ENCODE results near the gene CRIM1. TPM values are rescaled to one million over a fixed set of nuclear protein-coding genes. Genes with fewer than 3 reads are reported as not detected.
"Not testable (repeated sequence)": the region's sequence is repeated elsewhere in the genome, so short reads cannot be mapped to it uniquely, and the experiment has no call there.

Gene CRIM1
- total and polyA plus RNA-seq, 5 donors from 2014 or later: 0.15 to 2.7 (median 0.74) TPM

DNA sequence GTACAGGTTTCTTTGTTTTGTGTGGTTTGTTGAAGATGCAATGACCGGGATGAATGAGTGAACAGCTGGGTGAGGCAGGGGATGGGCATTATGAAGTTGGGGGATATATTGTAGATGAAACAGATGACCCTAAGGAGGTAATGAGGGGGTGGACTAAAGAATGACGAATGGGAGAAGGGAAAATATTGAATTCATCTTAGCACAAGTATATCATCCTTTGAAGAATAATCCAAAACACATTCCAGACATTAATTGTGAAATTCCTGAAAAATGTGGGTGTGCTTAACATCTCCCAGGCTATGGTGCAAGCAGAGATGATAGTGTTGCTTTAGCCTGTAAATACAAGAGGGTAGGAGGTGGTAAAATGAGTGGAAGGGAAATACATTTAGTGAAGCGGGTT is 5.8 kb downstream of the CRIM1 start:
- H3K27me3 Mint-ChIP-seq: peaks cover 34% of the 10 kb centered on the region
- ATAC-seq (ENCODE audit: low read depth in 2 of 2): no peak
- H3K9me3 Mint-ChIP-seq: no peaks in the 10 kb centered on the region
- peaks cover 19% of the 10 kb centered on the region for H3K4me1 ChIP-seq (ENCODE audit: control insufficient read depth, insufficient read depth, low read length, poor library complexity, severe bottlenecking)
- no peak overlapping the region for H3K27ac ChIP-seq (ENCODE audit: insufficient read depth, low read length, poor library complexity, severe bottlenecking)
- DNase-seq: no peak
- peak overlapping the region in 1 of 4 donors; percentile 43 for H3K4me3 Mint-ChIP-seq
- peaks cover 14% of the 10 kb centered on the region for H3K27me3 ChIP-seq (ENCODE audit: control insufficient read depth, insufficient read depth, low read length)
- peaks cover 7 to 22% (median 17%) of the 10 kb centered on the region in 4 donors for H3K4me1 Mint-ChIP-seq
- no peak overlapping the region for H3K4me3 ChIP-seq (ENCODE audit: low read depth, low read length)
- H3K9me3 ChIP-seq (ENCODE audit: control insufficient read depth in 2 of 2, low read length in 2 of 2): no peaks in the 10 kb centered on the region
- H3K36me3 ChIP-seq (ENCODE audit: control insufficient read depth, insufficient read depth, low read length): no peaks in the 10 kb centered on the region
- no peak overlapping the region for H3K27ac Mint-ChIP-seq
- no peaks in the 10 kb centered on the region for H3K36me3 Mint-ChIP-seq

DNA sequence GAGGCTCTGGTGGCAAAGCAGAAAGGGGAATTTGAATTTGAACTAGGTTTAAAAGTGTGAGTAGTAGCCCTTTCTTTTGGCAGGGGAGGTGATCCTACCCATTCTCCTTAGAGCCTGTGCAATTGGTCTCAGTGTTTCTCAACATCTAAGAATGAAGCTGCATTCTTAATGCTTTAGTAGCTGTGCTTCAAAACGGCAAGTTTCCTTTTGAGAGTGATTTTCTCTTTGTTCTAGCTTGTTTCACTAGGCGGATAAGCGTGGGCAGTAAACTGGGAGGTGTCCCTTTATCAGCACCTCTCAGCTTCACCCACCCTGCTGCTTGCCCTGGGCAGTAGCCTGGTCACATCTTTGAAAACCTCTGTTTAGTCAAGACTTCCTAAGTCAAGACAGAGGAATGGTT is 6.7 kb downstream of the CRIM1 start:
- ATAC-seq (ENCODE audit: low read depth in 2 of 2): no peak
- Histone ChIP-seq H3K4me1 (ENCODE audit: control insufficient read depth, insufficient read depth, low read length, poor library complexity, severe bottlenecking) (peaks cover 10% of the 10 kb centered on the region), H3K27me3 (ENCODE audit: control insufficient read depth, insufficient read depth, low read length) (peaks cover 12% of the 10 kb centered on the region), H3K27ac (ENCODE audit: insufficient read depth, low read length, poor library complexity, severe bottlenecking) (no peak overlapping the region), H3K36me3 (ENCODE audit: control insufficient read depth, insufficient read depth, low read length) (no peaks in the 10 kb centered on the region), H3K9me3 (ENCODE audit: control insufficient read depth in 2 of 2, low read length in 2 of 2) (no peaks in the 10 kb centered on the region), H3K4me3 (ENCODE audit: low read depth, low read length) (no peak overlapping the region)
- H3K4me3 Mint-ChIP-seq: no peak overlapping the region
- DNase-seq: no peak
- peaks cover 7 to 17% (median 13%) of the 10 kb centered on the region in 4 donors for H3K4me1 Mint-ChIP-seq
- H3K27me3 Mint-ChIP-seq: peaks cover 29% of the 10 kb centered on the region
- no peak overlapping the region for H3K27ac Mint-ChIP-seq
- H3K36me3 Mint-ChIP-seq: no peaks in the 10 kb centered on the region
- H3K9me3 Mint-ChIP-seq: no peaks in the 10 kb centered on the region

DNA sequence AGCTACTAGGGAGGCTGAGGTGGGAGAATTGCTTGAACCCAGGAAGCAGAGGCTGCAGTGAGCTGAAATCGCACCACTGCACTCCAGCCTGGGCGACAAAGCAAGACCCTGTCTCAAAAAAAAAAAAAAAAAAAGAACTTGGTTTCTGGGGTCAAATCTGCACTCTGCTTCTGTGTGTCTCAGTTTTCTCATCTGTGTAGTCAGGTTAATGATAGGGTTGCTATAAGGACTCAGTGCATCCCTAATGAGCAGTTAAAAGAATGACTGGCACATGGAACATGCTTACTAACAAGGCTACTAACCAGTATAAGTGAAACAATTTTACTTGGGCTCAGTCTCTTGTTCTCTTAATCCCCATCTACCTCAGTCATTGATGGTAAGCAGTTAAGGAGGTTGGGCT is 7.5 kb downstream of the CRIM1 start:
- not testable (repeated sequence) for H3K27ac Mint-ChIP-seq; H3K9me3 Mint-ChIP-seq; H3K4me1 ChIP-seq (ENCODE audit: control insufficient read depth, insufficient read depth, low read length, poor library complexity, severe bottlenecking); H3K27me3 ChIP-seq (ENCODE audit: control insufficient read depth, insufficient read depth, low read length); H3K4me3 ChIP-seq (ENCODE audit: low read depth, low read length); ATAC-seq (ENCODE audit: low read depth in 2 of 2); H3K36me3 ChIP-seq (ENCODE audit: control insufficient read depth, insufficient read depth, low read length); DNase-seq; H3K4me3 Mint-ChIP-seq; H3K9me3 ChIP-seq (ENCODE audit: control insufficient read depth in 2 of 2, low read length in 2 of 2); H3K36me3 Mint-ChIP-seq; H3K4me1 Mint-ChIP-seq; H3K27ac ChIP-seq (ENCODE audit: insufficient read depth, low read length, poor library complexity, severe bottlenecking)
- H3K27me3 Mint-ChIP-seq: peaks cover 25% of the 10 kb centered on the region

DNA sequence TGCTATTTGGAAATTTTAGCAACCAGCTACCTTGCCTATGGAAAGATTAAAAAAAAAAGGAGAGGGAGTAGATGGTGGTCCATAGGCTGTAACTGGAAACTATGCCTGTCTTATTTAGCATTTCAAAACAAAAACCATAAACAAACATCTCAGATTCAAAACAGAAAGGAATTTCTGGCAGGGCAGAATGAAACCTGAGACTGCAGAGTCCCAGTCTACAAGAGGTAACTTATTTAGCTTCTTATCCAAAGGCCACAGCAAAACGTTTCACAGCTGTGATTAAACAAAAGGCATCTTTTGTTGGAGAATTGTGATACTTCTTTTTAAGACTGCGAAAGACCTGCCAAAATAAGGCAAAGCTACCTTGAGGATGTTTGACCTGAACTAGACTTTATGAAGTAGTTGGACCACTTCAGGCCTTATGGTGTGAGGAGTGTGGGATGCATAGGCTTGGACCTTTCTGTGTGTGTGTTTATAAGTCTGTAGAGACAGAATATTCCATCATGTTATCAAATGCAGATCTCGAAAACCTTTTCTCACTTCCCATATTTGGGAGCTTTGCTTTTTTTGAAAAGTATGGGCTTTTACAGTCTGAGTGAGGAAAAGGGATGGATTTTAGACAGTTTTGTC is 11.0 kb downstream of the CRIM1 start:
- Histone ChIP-seq H3K27me3 (ENCODE audit: control insufficient read depth, insufficient read depth, low read length) (peaks cover 2% of the 10 kb centered on the region), H3K4me3 (ENCODE audit: low read depth, low read length) (no peak overlapping the region), H3K9me3 (ENCODE audit: control insufficient read depth in 2 of 2, low read length in 2 of 2) (no peaks in the 10 kb centered on the region), H3K36me3 (ENCODE audit: control insufficient read depth, insufficient read depth, low read length) (no peaks in the 10 kb centered on the region), H3K27ac (ENCODE audit: insufficient read depth, low read length, poor library complexity, severe bottlenecking) (no peak overlapping the region), H3K4me1 (ENCODE audit: control insufficient read depth, insufficient read depth, low read length, poor library complexity, severe bottlenecking) (no peaks in the 10 kb centered on the region)
- Mint-ChIP-seq H3K36me3 (no peaks in the 10 kb centered on the region), H3K4me1 (peaks cover 0 to 2% (median 0%) of the 10 kb centered on the region in 4 donors), H3K4me3 (no peak overlapping the region), H3K9me3 (no peaks in the 10 kb centered on the region), H3K27me3 (peaks cover 8% of the 10 kb centered on the region), H3K27ac (no peak overlapping the region)
- DNase-seq (no peak), ATAC-seq (ENCODE audit: low read depth in 2 of 2) (no peak)

DNA sequence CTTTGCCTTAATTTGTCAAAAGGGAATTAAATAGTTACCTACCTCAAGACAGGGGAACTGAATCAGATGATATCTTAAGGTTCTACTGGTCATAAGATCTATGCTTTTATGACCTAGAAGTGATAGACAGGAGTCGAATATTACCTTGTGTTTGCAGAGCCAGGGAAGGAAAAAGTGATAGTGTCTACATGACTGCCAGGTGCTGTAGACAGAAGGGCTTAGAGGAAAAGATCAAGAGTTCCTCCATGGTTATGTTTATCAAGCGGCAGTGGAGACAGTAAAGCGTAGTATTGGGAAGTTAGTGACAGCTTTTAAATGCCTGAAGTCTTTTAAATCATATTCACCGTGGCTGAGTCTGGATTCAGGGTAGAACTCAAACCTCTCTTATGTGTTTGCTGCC is 11.9 kb downstream of the CRIM1 start:
- H3K4me3 Mint-ChIP-seq: no peak overlapping the region
- no peak for ATAC-seq (ENCODE audit: low read depth in 2 of 2)
- H3K9me3 Mint-ChIP-seq: no peaks in the 10 kb centered on the region

DNA sequence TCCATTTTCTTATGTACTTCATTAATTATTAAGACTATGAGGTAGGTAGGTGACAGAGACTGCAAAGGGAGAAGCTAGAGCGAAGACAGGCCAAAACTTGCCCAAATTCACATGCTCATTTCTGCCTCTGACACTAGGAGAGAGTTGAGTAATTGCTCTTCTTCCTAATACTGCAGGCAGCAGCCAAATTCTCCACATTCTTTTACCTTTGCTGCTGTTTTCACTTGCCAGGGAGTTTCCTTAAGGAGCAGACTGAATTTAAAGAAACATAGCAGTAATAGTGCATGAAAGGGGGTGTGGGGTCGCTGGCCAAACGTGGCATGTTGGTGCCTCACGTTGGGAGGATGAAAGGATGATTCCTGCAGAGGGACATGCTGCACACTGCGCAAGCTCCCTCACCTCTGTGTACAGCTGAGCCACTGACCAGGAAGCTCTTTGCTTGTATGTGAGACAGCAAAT is 12.3 kb downstream of the CRIM1 start:
- no peak for DNase-seq
- Histone ChIP-seq H3K27me3 (ENCODE audit: control insufficient read depth, insufficient read depth, low read length) (no peaks in the 10 kb centered on the region), H3K9me3 (ENCODE audit: control insufficient read depth in 2 of 2, low read length in 2 of 2) (no peaks in the 10 kb centered on the region), H3K4me3 (ENCODE audit: low read depth, low read length) (no peak overlapping the region), H3K4me1 (ENCODE audit: control insufficient read depth, insufficient read depth, low read length, poor library complexity, severe bottlenecking) (no peaks in the 10 kb centered on the region), H3K27ac (ENCODE audit: insufficient read depth, low read length, poor library complexity, severe bottlenecking) (no peak overlapping the region), H3K36me3 (ENCODE audit: control insufficient read depth, insufficient read depth, low read length) (no peaks in the 10 kb centered on the region)
- peaks cover 14% of the 10 kb centered on the region for H3K27me3 Mint-ChIP-seq
- no peak overlapping the region for H3K4me3 Mint-ChIP-seq
- H3K4me1 Mint-ChIP-seq: peaks cover 0 to 2% (median 0%) of the 10 kb centered on the region in 4 donors
- no peak for ATAC-seq (ENCODE audit: low read depth in 2 of 2)
- no peaks in the 10 kb centered on the region for H3K9me3 Mint-ChIP-seq
- no peak overlapping the region for H3K27ac Mint-ChIP-seq
- H3K36me3 Mint-ChIP-seq: no peaks in the 10 kb centered on the region

More for the DNA sequence above, 11.9 kb downstream of the CRIM1 start:
- H3K36me3 ChIP-seq (ENCODE audit: control insufficient read depth, insufficient read depth, low read length): no peaks in the 10 kb centered on the region
- H3K27ac Mint-ChIP-seq: no peak overlapping the region
- no peak for DNase-seq
- no peak overlapping the region for H3K4me3 ChIP-seq (ENCODE audit: low read depth, low read length)
- H3K27me3 Mint-ChIP-seq: peaks cover 10% of the 10 kb centered on the region
- H3K9me3 ChIP-seq (ENCODE audit: control insufficient read depth in 2 of 2, low read length in 2 of 2): no peaks in the 10 kb centered on the region
- no peaks in the 10 kb centered on the region for H3K36me3 Mint-ChIP-seq
- H3K27me3 ChIP-seq (ENCODE audit: control insufficient read depth, insufficient read depth, low read length): no peaks in the 10 kb centered on the region
- peaks cover 0 to 2% (median 0%) of the 10 kb centered on the region in 4 donors for H3K4me1 Mint-ChIP-seq
- H3K27ac ChIP-seq (ENCODE audit: insufficient read depth, low read length, poor library complexity, severe bottlenecking): no peak overlapping the region
- no peaks in the 10 kb centered on the region for H3K4me1 ChIP-seq (ENCODE audit: control insufficient read depth, insufficient read depth, low read length, poor library complexity, severe bottlenecking)

DNA sequence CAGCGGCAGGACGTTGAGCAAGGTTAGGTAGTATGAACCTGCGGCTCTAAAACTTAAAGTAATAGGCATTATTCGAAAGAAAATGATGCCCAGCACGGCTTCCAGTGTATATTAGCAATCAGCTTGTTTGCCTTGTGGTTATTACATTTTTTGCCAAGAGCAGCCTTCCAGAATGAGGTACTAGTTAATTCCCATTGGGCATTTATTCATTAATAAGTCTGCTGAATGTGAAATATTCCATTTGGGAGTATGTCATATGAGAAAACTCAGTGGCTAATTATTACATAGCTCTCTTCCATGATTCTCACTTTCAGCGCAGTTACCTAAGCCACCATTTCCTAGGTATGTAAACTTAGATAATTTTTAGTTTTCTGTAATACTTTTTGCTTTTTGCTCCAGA is 12.9 kb downstream of the CRIM1 start:
- H3K36me3 ChIP-seq (ENCODE audit: control insufficient read depth, insufficient read depth, low read length): no peaks in the 10 kb centered on the region
- H3K27me3 ChIP-seq (ENCODE audit: control insufficient read depth, insufficient read depth, low read length): no peaks in the 10 kb centered on the region
- ATAC-seq (ENCODE audit: low read depth in 2 of 2): no peak
- Mint-ChIP-seq H3K9me3 (no peaks in the 10 kb centered on the region), H3K27me3 (peaks cover 14% of the 10 kb centered on the region), H3K36me3 (no peaks in the 10 kb centered on the region), H3K27ac (no peak overlapping the region), H3K4me1 (peaks cover 0 to 2% (median 0%) of the 10 kb centered on the region in 4 donors), H3K4me3 (no peak overlapping the region)
- DNase-seq: no peak
- H3K4me1 ChIP-seq (ENCODE audit: control insufficient read depth, insufficient read depth, low read length, poor library complexity, severe bottlenecking): no peaks in the 10 kb centered on the region
- no peaks in the 10 kb centered on the region for H3K9me3 ChIP-seq (ENCODE audit: control insufficient read depth in 2 of 2, low read length in 2 of 2)
- H3K27ac ChIP-seq (ENCODE audit: insufficient read depth, low read length, poor library complexity, severe bottlenecking): no peak overlapping the region
- no peak overlapping the region for H3K4me3 ChIP-seq (ENCODE audit: low read depth, low read length)

DNA sequence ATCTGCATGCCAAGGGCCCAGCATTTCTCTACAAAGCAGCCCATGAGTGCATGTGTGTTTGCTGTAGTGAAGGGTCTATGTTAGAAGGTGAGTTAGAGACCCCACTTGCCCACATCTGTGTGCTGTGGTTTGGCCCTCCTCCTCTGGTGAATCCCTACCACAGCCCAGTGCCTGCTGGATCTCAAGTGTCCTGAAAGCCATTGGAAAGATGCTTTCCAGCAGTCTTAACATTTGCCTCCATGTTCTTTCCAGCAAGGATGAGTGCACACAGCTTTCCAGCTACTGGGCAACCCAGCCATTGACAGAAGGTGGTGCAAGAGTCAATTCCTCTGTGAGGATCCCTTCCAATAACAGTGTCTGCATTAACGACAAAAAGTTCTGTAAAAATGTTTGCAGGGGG is 13.6 kb downstream of the CRIM1 start:
- no peaks in the 10 kb centered on the region for H3K36me3 ChIP-seq (ENCODE audit: control insufficient read depth, insufficient read depth, low read length)
- DNase-seq (no peak), ATAC-seq (ENCODE audit: low read depth in 2 of 2) (no peak)
- H3K4me1 Mint-ChIP-seq: peaks cover 0 to 3% (median 0%) of the 10 kb centered on the region in 4 donors
- no peaks in the 10 kb centered on the region for H3K4me1 ChIP-seq (ENCODE audit: control insufficient read depth, insufficient read depth, low read length, poor library complexity, severe bottlenecking)
- no peak overlapping the region for H3K27ac Mint-ChIP-seq
- no peak overlapping the region for H3K4me3 Mint-ChIP-seq
- no peak overlapping the region for H3K27ac ChIP-seq (ENCODE audit: insufficient read depth, low read length, poor library complexity, severe bottlenecking)
- no peaks in the 10 kb centered on the region for H3K36me3 Mint-ChIP-seq
- no peaks in the 10 kb centered on the region for H3K9me3 ChIP-seq (ENCODE audit: control insufficient read depth in 2 of 2, low read length in 2 of 2)
- no peaks in the 10 kb centered on the region for H3K27me3 ChIP-seq (ENCODE audit: control insufficient read depth, insufficient read depth, low read length)
- no peak overlapping the region for H3K4me3 ChIP-seq (ENCODE audit: low read depth, low read length)
- H3K27me3 Mint-ChIP-seq: peaks cover 14% of the 10 kb centered on the region
- H3K9me3 Mint-ChIP-seq: no peaks in the 10 kb centered on the region
